Esophagus muscularis mucosa (tissue), 4 donors: ENCODE data around the gene TMEM238. TPM values are rescaled to one million over a fixed set of nuclear protein-coding genes. Genes with fewer than 3 reads are reported as not detected.

ENCODE experiments used
- DNase-seq: peaks from one replicate; pipeline ENCODE4 v3.0.0-alpha.2; 2017; ENCODE audit errors: extremely low spot score
- H3K27ac ChIP-seq, 4 donors: fragments of 200-600 bp; sonication (generic); replicated peaks in 1 of 4; 1 replicate in 3 of 4; 2 replicates in 1 of 4; pipeline ENCODE4 v1.5.1; 2016 to 2019; ENCODE audit warnings: mild to moderate bottlenecking in 1 of 4
- H3K27me3 ChIP-seq, 4 donors: fragments of 200-600 bp; sonication (generic); one replicate each; pipeline versions ENCODE4 v1.5.1 to v1.6.0; 2016 to 2019
- H3K36me3 ChIP-seq, 4 donors: fragments of 200-600 bp; sonication (generic); one replicate each; pipeline ENCODE4 v1.5.1; 2016 to 2019
- H3K4me1 ChIP-seq, 4 donors: fragments of 200-600 bp; sonication (generic); one replicate each; pipeline ENCODE4 v1.5.1; 2016 to 2019
- H3K4me3 ChIP-seq, 4 donors: fragments of 200-600 bp; sonication (generic); 1 replicate in 2 of 4; 2 replicates in 2 of 4; pipeline ENCODE4 v1.5.1; 2016 to 2019; ENCODE audit warnings: mild to moderate bottlenecking in 4 of 4, moderate library complexity in 1 of 4
- H3K9me3 ChIP-seq, 4 donors: fragments of 200-600 bp; sonication (generic); 1 replicate in 3 of 4; 2 replicates in 1 of 4; pipeline ENCODE4 v1.5.1; 2016 to 2019
- CTCF ChIP-seq, 3 experiments: fragments of 200-600 bp in 2 of 3; fragments of 450-650 bp in 1 of 3; sonication (generic) in 2 of 3; IDR thresholded peaks; one replicate each; pipeline ENCODE4 v1.5.1; 2017 to 2019; ENCODE audit warnings: antibody characterized with exemption in 3 of 3, mild to moderate bottlenecking in 2 of 3, moderate library complexity in 1 of 3
- EP300 ChIP-seq: sonication (generic); formaldehyde crosslinking; IDR thresholded peaks from one replicate; pipeline ENCODE4 v1.6.1; 2017; ENCODE audit warnings: antibody characterized with exemption
- POLR2A ChIP-seq: fragments of 450-650 bp; IDR thresholded peaks from one replicate; pipeline ENCODE4 v1.6.1; 2017; ENCODE audit warnings: antibody characterized with exemption, moderate library complexity, mild to moderate bottlenecking, low read depth
- POLR2AphosphoS5 ChIP-seq, 2 donors: sonication (generic); formaldehyde crosslinking; IDR thresholded peaks; one replicate each; pipeline ENCODE4 v1.6.1; 2017; ENCODE audit warnings: antibody characterized with exemption in 2 of 2
- WGBS: methylation state at CpG from one replicate; pipeline ENCODE4 v1.1.5; 2018; 5-methylcytosine and 5-hydroxymethylcytosine counted together
- intact Hi-C: fragments of 100-400 bp; cut with DNase I; formaldehyde crosslinking; loops from one replicate; pipeline ENCODE4 v1.15.1; 2023
- total RNA-seq, 4 donors: library from RNA; depleted of rRNA; stranded (reverse); fragments of >200 nt; gene quantifications; one replicate each; pipeline versions ENCODE4 v1.1.0 to v1.2.1, GENCODE V29; 2016

The TMEM238 gene
- total RNA-seq, 4 donors from 2014 or later, result 0.83 to 7.5 (median 1.00) TPM

- intact Hi-C loops, result no loop called here
- TF ChIP-seq POLR2AphosphoS5 (IDR thresholded peaks at IDR 0.05) (no peak), POLR2A (no peak), EP300 (no peak), CTCF (IDR thresholded peaks at IDR 0.05) (no peak)
- DNase-seq, result no peak
- Histone ChIP-seq H3K4me1 (no peaks in the 10 kb centered on the region), H3K4me3 (no peak overlapping the region), H3K27me3 (peaks cover 0 to 59% (median 0%) of the 10 kb centered on the region in 4 donors), H3K27ac (no peak overlapping the region), H3K9me3 (no peaks in the 10 kb centered on the region), H3K36me3 (no peaks in the 10 kb centered on the region)
- WGBS, result 80% methylated on average over 36 of the region's 38 CpGs
Measured at GRCh38 chr19:55362174-55362989, 21.7 kb downstream of the TMEM238 start.

GRCh38 chr19:55360902-55361301 is 23.2 kb downstream of the TMEM238 start:
- no peak for DNase-seq
- no peaks in the 10 kb centered on the region for H3K36me3 ChIP-seq
- no peaks in the 10 kb centered on the region for H3K9me3 ChIP-seq
- H3K27me3 ChIP-seq, result peaks cover 0 to 59% (median 0%) of the 10 kb centered on the region in 4 donors
- WGBS, result 96% methylated on average over 15 of the region's 16 CpGs
- intact Hi-C loops, result no loop called here
- H3K4me1 ChIP-seq, result no peaks in the 10 kb centered on the region
- TF ChIP-seq POLR2A, result no peak
- TF ChIP-seq CTCF (IDR thresholded peaks at IDR 0.05), result no peak
- TF ChIP-seq EP300, result no peak
- no peak for TF ChIP-seq POLR2AphosphoS5 (IDR thresholded peaks at IDR 0.05)
- H3K27ac ChIP-seq, result no peak overlapping the region
- no peak overlapping the region for H3K4me3 ChIP-seq

- Histone ChIP-seq H3K9me3 (no peaks in the 10 kb centered on the region), H3K27ac (no peak overlapping the region), H3K27me3 (peaks cover 3 to 69% (median 8%) of the 10 kb centered on the region in 4 donors), H3K36me3 (no peaks in the 10 kb centered on the region), H3K4me1 (peaks cover 6 to 8% (median 7%) of the 10 kb centered on the region in 4 donors), H3K4me3 (no peak overlapping the region)
- 77% methylated on average over 31 of the region's 32 CpGs for WGBS
- no peak for TF ChIP-seq CTCF (IDR thresholded peaks at IDR 0.05)
- TF ChIP-seq POLR2AphosphoS5 (IDR thresholded peaks at IDR 0.05), result no peak
- no peak for TF ChIP-seq EP300
- TF ChIP-seq POLR2A, result no peak
- intact Hi-C loops, result no loop called here
- DNase-seq, result no peak
Measured at GRCh38 chr19:55358943-55359908, 24.9 kb downstream of the TMEM238 start.

GRCh38 chr19:55358493-55358892 is 25.6 kb downstream of the TMEM238 start:
- intact Hi-C loops, result no loop called here
- peaks cover 8 to 76% (median 15%) of the 10 kb centered on the region in 4 donors for H3K27me3 ChIP-seq
- H3K27ac ChIP-seq, result no peak overlapping the region
- no peak overlapping the region for H3K4me3 ChIP-seq
- peaks cover 13 to 15% (median 14%) of the 10 kb centered on the region in 4 donors for H3K4me1 ChIP-seq
- H3K9me3 ChIP-seq, result no peaks in the 10 kb centered on the region
- TF ChIP-seq POLR2AphosphoS5 (IDR thresholded peaks at IDR 0.05) (no peak), POLR2A (no peak), EP300 (no peak), CTCF (IDR thresholded peaks at IDR 0.05) (no peak)
- 100% methylated on average over 2 of the region's 19 CpGs for WGBS
- DNase-seq, result no peak
- H3K36me3 ChIP-seq, result no peaks in the 10 kb centered on the region
